Measurements from ENCODE around the gene SFTPB.

DNA sequence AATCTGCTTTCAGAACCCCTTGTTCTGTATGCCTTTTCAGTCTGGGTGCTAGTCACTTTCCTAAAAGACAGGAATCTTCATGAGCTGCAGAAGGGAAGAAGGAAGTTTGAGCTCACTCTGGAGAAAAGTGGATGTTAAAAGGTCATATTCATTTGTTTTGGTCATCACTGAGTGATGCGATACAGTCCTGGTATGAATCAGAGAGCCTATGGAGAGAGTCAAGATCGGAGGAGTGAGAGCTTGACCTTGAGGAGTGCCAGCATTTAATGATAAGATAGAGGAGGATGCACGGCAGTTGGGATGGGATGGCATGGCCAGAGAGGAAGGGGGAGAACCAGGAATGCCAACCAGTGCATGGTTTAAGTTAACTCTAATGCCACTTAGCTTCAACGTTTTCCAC lies 32.4 kb downstream of the SFTPB start:
- TF ChIP-seq, protein P1, sequence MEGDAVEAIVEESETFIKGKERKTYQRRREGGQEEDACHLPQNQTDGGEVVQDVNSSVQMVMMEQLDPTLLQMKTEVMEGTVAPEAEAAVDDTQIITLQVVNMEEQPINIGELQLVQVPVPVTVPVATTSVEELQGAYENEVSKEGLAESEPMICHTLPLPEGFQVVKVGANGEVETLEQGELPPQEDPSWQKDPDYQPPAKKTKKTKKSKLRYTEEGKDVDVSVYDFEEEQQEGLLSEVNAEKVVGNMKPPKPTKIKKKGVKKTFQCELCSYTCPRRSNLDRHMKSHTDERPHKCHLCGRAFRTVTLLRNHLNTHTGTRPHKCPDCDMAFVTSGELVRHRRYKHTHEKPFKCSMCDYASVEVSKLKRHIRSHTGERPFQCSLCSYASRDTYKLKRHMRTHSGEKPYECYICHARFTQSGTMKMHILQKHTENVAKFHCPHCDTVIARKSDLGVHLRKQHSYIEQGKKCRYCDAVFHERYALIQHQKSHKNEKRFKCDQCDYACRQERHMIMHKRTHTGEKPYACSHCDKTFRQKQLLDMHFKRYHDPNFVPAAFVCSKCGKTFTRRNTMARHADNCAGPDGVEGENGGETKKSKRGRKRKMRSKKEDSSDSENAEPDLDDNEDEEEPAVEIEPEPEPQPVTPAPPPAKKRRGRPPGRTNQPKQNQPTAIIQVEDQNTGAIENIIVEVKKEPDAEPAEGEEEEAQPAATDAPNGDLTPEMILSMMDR (IDR thresholded peaks at IDR 0.05), result no peak
- TF ChIP-seq EZH2 (IDR thresholded peaks at IDR 0.05), result no peak
